Measurements from ENCODE around the gene DCAF5. TPM values are rescaled to one million over a fixed set of nuclear protein-coding genes. Genes with fewer than 3 reads are reported as not detected.
A peak's percentile ranks its signal among the peaks of the same experiment; 100 is the strongest.

DCAF5 gene
- total and polyA plus RNA-seq, 2 experiments from 2014 or later: 50.0 to 58.2 TPM

GRCh38 chr14:69139743-69140142 is 13.2 kb downstream of the DCAF5 start:
- DNase-seq (ENCODE audit: low read depth in 1 of 2, low spot score in 1 of 2): no peak
- no peak overlapping the region for H3K4me3 ChIP-seq
- no peaks in the 10 kb centered on the region for H3K36me3 ChIP-seq
- H3K4me1 ChIP-seq (ENCODE audit: low read depth): peaks cover 18% of the 10 kb centered on the region
- TF ChIP-seq CTCF (IDR thresholded peaks at IDR 0.05; ENCODE audit: low read depth, low read length): no peak
- H3K27ac ChIP-seq: no peak overlapping the region
- no peaks in the 10 kb centered on the region for H3K9me3 ChIP-seq (ENCODE audit: low read depth)
- H3K27me3 ChIP-seq: no peaks in the 10 kb centered on the region

GRCh38 chr14:69137843-69138535 is 14.9 kb downstream of the DCAF5 start:
- H3K36me3 ChIP-seq: no peaks in the 10 kb centered on the region
- H3K27me3 ChIP-seq: no peaks in the 10 kb centered on the region
- no peaks in the 10 kb centered on the region for H3K9me3 ChIP-seq (ENCODE audit: low read depth)
- no peak for TF ChIP-seq CTCF (IDR thresholded peaks at IDR 0.05; ENCODE audit: low read depth, low read length)
- peaks cover 22% of the 10 kb centered on the region for H3K4me1 ChIP-seq (ENCODE audit: low read depth)
- H3K27ac ChIP-seq: peak overlapping the region; percentile 3
- peak in 1 of 2 donors; percentile 92 for DNase-seq (ENCODE audit: low read depth in 1 of 2, low spot score in 1 of 2)
- no peak overlapping the region for H3K4me3 ChIP-seq

- Histone ChIP-seq H3K4me3 (no peak overlapping the region), H3K4me1 (ENCODE audit: low read depth) (peaks cover 23% of the 10 kb centered on the region), H3K36me3 (no peaks in the 10 kb centered on the region), H3K27me3 (no peaks in the 10 kb centered on the region), H3K9me3 (ENCODE audit: low read depth) (no peaks in the 10 kb centered on the region), H3K27ac (no peak overlapping the region)
- peak in 1 of 2 donors; percentile 14 for DNase-seq (ENCODE audit: low read depth in 1 of 2, low spot score in 1 of 2)
- TF ChIP-seq CTCF (IDR thresholded peaks at IDR 0.05; ENCODE audit: low read depth, low read length): no peak
These were observed 15.5 kb downstream of the DCAF5 start for GRCh38 chr14:69137416-69137815.

GRCh38 chr14:69135133-69135532 is 17.8 kb downstream of the DCAF5 start:
- Histone ChIP-seq H3K4me1 (ENCODE audit: low read depth) (peaks cover 30% of the 10 kb centered on the region), H3K27ac (no peak overlapping the region), H3K27me3 (no peaks in the 10 kb centered on the region), H3K36me3 (no peaks in the 10 kb centered on the region), H3K4me3 (no peak overlapping the region), H3K9me3 (ENCODE audit: low read depth) (no peaks in the 10 kb centered on the region)
- TF ChIP-seq CTCF (IDR thresholded peaks at IDR 0.05; ENCODE audit: low read depth, low read length): no peak
- no peak for DNase-seq (ENCODE audit: low read depth in 1 of 2, low spot score in 1 of 2)

- H3K36me3 ChIP-seq: no peaks in the 10 kb centered on the region
- TF ChIP-seq CTCF (IDR thresholded peaks at IDR 0.05; ENCODE audit: low read depth, low read length): no peak
- no peaks in the 10 kb centered on the region for H3K27me3 ChIP-seq
- H3K27ac ChIP-seq: peak overlapping the region; percentile 32
- H3K4me1 ChIP-seq (ENCODE audit: low read depth): peaks cover 37% of the 10 kb centered on the region
- H3K9me3 ChIP-seq (ENCODE audit: low read depth): no peaks in the 10 kb centered on the region
- peak in 1 of 2 donors; percentile 85 for DNase-seq (ENCODE audit: low read depth in 1 of 2, low spot score in 1 of 2)
- no peak overlapping the region for H3K4me3 ChIP-seq
These were observed 19.5 kb downstream of the DCAF5 start for GRCh38 chr14:69133206-69134125.

Data from cardiac muscle cell (in vitro differentiated cells and primary cell).